ENCODE measurements around the gene ART5. TPM values are rescaled to one million over a fixed set of nuclear protein-coding genes. Genes with fewer than 3 reads are reported as not detected.

Gene ART5
- total RNA-seq, 1 donor from 2014 or later, result 3.2 TPM

DNA sequence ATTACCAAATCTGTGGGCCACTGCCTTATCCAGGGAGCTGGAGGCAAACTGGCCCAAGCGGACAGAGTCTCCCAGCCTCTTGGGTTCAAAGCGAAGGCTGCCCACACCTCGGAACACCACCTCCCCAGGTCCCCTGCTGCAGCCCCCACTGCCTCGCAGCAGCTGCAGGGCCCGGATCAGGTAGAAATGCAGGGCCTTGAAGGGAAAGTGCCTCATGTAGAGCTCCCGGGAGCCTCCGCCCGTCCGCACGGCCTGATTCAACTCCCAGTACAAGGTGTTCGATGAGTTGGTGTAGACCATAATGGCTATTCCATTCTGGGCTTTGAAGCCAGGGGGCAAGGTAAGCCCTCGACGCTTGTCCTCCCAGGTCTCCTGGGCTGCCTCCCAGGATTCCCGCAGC, 2.0 kb downstream of the ART5 start:
- Histone ChIP-seq H3K36me3 (no peaks in the 10 kb centered on the region), H3K27me3 (no peaks in the 10 kb centered on the region), H3K4me3 (no peak overlapping the region), H3K9me3 (no peaks in the 10 kb centered on the region), H3K4me1 (peaks cover 17% of the 10 kb centered on the region), H3K27ac (no peak overlapping the region)
- intact Hi-C loops (cut with DNase I), result no loop called here
- DNase-seq (ENCODE audit: extremely low spot score in 2 of 2), result no peak
- TF ChIP-seq POLR2AphosphoS5 (IDR thresholded peaks at IDR 0.05; ENCODE audit: insufficient read depth in 1 of 2, low read depth in 1 of 2), result no peak

GRCh38 chr11:3638513-3638912, 3.3 kb downstream of the ART5 start:
- H3K36me3 ChIP-seq, result no peaks in the 10 kb centered on the region
- H3K9me3 ChIP-seq, result no peaks in the 10 kb centered on the region
- DNase-seq (ENCODE audit: extremely low spot score in 2 of 2), result no peak
- peaks cover 17% of the 10 kb centered on the region for H3K4me1 ChIP-seq
- H3K4me3 ChIP-seq, result no peak overlapping the region
- H3K27ac ChIP-seq, result no peak overlapping the region
- H3K27me3 ChIP-seq, result no peaks in the 10 kb centered on the region
- no peak for TF ChIP-seq POLR2AphosphoS5 (IDR thresholded peaks at IDR 0.05; ENCODE audit: insufficient read depth in 1 of 2, low read depth in 1 of 2)
- TF ChIP-seq, protein P1, sequence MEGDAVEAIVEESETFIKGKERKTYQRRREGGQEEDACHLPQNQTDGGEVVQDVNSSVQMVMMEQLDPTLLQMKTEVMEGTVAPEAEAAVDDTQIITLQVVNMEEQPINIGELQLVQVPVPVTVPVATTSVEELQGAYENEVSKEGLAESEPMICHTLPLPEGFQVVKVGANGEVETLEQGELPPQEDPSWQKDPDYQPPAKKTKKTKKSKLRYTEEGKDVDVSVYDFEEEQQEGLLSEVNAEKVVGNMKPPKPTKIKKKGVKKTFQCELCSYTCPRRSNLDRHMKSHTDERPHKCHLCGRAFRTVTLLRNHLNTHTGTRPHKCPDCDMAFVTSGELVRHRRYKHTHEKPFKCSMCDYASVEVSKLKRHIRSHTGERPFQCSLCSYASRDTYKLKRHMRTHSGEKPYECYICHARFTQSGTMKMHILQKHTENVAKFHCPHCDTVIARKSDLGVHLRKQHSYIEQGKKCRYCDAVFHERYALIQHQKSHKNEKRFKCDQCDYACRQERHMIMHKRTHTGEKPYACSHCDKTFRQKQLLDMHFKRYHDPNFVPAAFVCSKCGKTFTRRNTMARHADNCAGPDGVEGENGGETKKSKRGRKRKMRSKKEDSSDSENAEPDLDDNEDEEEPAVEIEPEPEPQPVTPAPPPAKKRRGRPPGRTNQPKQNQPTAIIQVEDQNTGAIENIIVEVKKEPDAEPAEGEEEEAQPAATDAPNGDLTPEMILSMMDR (IDR thresholded peaks at IDR 0.05), result no peak
- TF ChIP-seq POLR2A (IDR thresholded peaks at IDR 0.05), result no peak
- intact Hi-C loops (cut with DNase I), result no loop called here

DNA sequence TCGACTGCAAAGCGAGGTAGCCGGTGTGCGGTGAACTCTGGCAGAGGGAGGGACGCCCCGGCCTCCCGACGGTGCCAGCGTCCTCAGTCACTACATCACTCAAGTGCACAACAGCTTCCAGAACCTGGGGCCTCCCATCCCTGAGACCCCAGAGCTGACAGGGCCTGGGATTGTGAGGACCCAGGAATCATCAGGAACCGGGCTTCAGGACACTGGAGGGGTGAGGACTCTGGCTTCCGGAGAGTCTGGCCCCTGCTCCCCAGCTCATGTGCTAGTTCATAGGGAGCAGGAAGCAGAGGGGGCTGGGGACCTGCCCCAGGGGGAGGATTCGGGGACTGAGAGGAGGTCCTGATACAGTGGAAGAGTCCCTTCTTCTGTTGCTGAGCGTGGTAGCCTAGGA, 4.6 kb downstream of the ART5 start:
- no peak for DNase-seq (ENCODE audit: extremely low spot score in 2 of 2)
- Histone ChIP-seq H3K4me3 (no peak overlapping the region), H3K36me3 (no peaks in the 10 kb centered on the region), H3K4me1 (peaks cover 4% of the 10 kb centered on the region), H3K9me3 (no peaks in the 10 kb centered on the region), H3K27me3 (no peaks in the 10 kb centered on the region), H3K27ac (no peak overlapping the region)
- intact Hi-C loops (cut with DNase I), result no loop called here
- TF ChIP-seq POLR2AphosphoS5 (IDR thresholded peaks at IDR 0.05; ENCODE audit: insufficient read depth in 1 of 2, low read depth in 1 of 2) (no peak), POLR2A (IDR thresholded peaks at IDR 0.05) (no peak)
- TF ChIP-seq, protein P1 (IDR thresholded peaks at IDR 0.05), result no peak

- Histone ChIP-seq H3K9me3 (no peaks in the 10 kb centered on the region), H3K4me1 (no peaks in the 10 kb centered on the region), H3K27me3 (no peaks in the 10 kb centered on the region), H3K27ac (no peak overlapping the region), H3K4me3 (no peak overlapping the region), H3K36me3 (no peaks in the 10 kb centered on the region)
- no peak for DNase-seq (ENCODE audit: extremely low spot score in 2 of 2)
- TF ChIP-seq POLR2A (IDR thresholded peaks at IDR 0.05) (no peak), POLR2AphosphoS5 (IDR thresholded peaks at IDR 0.05; ENCODE audit: insufficient read depth in 1 of 2, low read depth in 1 of 2) (no peak)
- TF ChIP-seq, protein P1 (IDR thresholded peaks at IDR 0.05), result no peak
- intact Hi-C loops (cut with DNase I), result no loop called here
Measured at GRCh38 chr11:3635641-3636375, 6.0 kb downstream of the ART5 start.

DNA sequence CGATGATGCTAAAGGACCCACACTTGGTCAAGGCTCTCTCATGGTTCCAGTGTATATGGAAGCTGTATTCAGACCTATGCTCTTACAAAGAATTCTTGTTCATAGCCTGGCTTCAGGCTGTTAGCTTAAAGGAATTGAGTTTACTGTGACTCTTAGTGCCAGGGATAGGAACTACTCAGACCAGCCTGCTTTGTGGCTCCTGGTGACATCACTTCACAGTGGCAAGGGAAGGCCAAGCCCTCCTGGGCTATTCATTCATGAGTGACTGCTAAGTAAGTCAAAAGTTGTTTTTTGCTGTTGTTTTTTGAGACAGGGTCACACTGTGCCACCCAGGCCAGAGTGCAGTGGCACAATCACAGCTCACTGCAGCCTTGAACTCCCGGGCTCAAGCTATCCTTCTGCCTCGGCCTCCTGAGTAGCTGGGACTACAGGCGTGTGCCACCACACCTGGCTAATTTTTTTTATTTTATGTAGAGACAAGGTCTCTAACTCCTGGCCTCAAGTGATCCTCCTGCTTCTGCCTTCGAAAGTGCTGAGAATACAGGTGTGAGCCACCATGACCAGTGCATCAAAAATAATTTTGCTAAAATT, 9.6 kb downstream of the ART5 start:
- Histone ChIP-seq H3K9me3 (no peaks in the 10 kb centered on the region), H3K27me3 (no peaks in the 10 kb centered on the region), H3K4me3 (no peak overlapping the region), H3K36me3 (no peaks in the 10 kb centered on the region), H3K27ac (no peak overlapping the region), H3K4me1 (no peaks in the 10 kb centered on the region)
- intact Hi-C loops (cut with DNase I), result no loop called here
- TF ChIP-seq, protein P1 (IDR thresholded peaks at IDR 0.05), result no peak
- TF ChIP-seq POLR2AphosphoS5 (IDR thresholded peaks at IDR 0.05; ENCODE audit: insufficient read depth in 1 of 2, low read depth in 1 of 2) (no peak), POLR2A (IDR thresholded peaks at IDR 0.05) (no peak)
- DNase-seq (ENCODE audit: extremely low spot score in 2 of 2), result no peak

All from vagina (tissue), 2 donors.